Panc1 (cell line): ENCODE results near the gene GIMAP1.

Experiments used
- CTCF ChIP-seq: fragments of 450-650 bp; IDR thresholded peaks from 2 replicates; pipeline ENCODE4 v1.5.1; 2017; ENCODE audit warnings: mild to moderate bottlenecking
- REST ChIP-seq, 2 experiments: IDR thresholded peaks; 2 replicates each; pipeline ENCODE4 v1.6.1; 2011 to 2012; ENCODE audit warnings: low read depth in 2 of 2, control low read depth in 1 of 2, low read length in 1 of 2, mild to moderate bottlenecking in 1 of 2, moderate library complexity in 1 of 2; ENCODE audit not compliant: insufficient read depth in 1 of 2

- no peak for TF ChIP-seq CTCF
- no peak for TF ChIP-seq REST (IDR thresholded peaks at IDR 0.05; ENCODE audit: insufficient read depth in 1 of 2, low read depth in 2 of 2, low read length in 1 of 2)
Observed at GRCh38 chr7:150685219-150686029, 31.0 kb upstream of the GIMAP1 start, which contains the start of gene GIMAP2.
